Loucy (cell line): ENCODE data around the gene GDF7.

ENCODE experiments used
- EZH2phosphoT487 ChIP-seq: fragments of 200-600 bp; IDR thresholded peaks from 2 replicates; pipeline ENCODE4 v1.6.1; 2018; ENCODE audit warnings: antibody characterized with exemption, mild to moderate bottlenecking, moderate library complexity, borderline replicate concordance
- TF ChIP-seq, protein P1 (sequence below): fragments of 200-600 bp; sonication (generic); conservative IDR thresholded peaks from 2 replicates; pipeline ENCODE4 v1.5.1; 2014; ENCODE audit warnings: mild to moderate bottlenecking, antibody characterized with exemption, low read length

DNA sequence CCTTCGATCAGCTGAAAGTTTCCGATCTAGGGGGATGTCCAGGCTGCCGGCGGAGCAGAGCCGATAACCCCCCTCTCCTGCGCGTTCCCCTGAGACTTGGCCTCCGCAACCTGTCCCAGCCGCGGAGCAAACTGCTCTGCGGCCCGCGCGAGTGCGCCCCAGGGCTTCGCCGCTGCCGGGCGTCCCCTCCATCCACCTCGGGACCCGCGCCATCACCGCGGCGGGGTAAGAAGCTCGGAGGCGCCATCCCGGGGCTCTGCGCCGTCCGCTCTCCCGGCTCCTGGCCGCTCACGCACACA lies 990 bp upstream of the GDF7 start:
- TF ChIP-seq, protein P1, sequence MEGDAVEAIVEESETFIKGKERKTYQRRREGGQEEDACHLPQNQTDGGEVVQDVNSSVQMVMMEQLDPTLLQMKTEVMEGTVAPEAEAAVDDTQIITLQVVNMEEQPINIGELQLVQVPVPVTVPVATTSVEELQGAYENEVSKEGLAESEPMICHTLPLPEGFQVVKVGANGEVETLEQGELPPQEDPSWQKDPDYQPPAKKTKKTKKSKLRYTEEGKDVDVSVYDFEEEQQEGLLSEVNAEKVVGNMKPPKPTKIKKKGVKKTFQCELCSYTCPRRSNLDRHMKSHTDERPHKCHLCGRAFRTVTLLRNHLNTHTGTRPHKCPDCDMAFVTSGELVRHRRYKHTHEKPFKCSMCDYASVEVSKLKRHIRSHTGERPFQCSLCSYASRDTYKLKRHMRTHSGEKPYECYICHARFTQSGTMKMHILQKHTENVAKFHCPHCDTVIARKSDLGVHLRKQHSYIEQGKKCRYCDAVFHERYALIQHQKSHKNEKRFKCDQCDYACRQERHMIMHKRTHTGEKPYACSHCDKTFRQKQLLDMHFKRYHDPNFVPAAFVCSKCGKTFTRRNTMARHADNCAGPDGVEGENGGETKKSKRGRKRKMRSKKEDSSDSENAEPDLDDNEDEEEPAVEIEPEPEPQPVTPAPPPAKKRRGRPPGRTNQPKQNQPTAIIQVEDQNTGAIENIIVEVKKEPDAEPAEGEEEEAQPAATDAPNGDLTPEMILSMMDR, result no peak
- TF ChIP-seq EZH2phosphoT487, result no peak
